PC-9 (cell line): ENCODE results near the gene WDR37.

Experiments
- EZH2 ChIP-seq: fragments of 200-600 bp; sonication (generic); IDR thresholded peaks from 2 replicates; pipeline ENCODE4 v1.8.0; 2017; ENCODE audit warnings: antibody characterized with exemption, low read depth
- TF ChIP-seq, protein P1 (sequence below): fragments of 200-600 bp; sonication (generic); conservative IDR thresholded peaks from 2 replicates; pipeline ENCODE4 v1.6.1; 2017; ENCODE audit warnings: mixed run types, antibody characterized with exemption, mild to moderate bottlenecking, moderate library complexity

DNA sequence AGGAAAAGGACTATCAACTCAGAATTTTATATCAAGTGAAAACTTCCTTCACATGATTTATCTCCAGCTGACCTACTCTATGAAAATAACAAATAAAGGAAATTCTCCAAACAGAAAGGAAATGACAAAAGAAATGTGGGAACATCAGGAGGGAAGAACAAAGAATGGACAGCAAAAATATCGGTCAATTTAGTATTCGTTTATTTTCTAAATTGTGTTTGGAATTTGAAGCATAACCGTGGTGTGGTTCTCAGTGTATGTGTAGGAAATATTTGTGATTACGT, 8.7 kb downstream of the WDR37 start:
- TF ChIP-seq, protein P1, sequence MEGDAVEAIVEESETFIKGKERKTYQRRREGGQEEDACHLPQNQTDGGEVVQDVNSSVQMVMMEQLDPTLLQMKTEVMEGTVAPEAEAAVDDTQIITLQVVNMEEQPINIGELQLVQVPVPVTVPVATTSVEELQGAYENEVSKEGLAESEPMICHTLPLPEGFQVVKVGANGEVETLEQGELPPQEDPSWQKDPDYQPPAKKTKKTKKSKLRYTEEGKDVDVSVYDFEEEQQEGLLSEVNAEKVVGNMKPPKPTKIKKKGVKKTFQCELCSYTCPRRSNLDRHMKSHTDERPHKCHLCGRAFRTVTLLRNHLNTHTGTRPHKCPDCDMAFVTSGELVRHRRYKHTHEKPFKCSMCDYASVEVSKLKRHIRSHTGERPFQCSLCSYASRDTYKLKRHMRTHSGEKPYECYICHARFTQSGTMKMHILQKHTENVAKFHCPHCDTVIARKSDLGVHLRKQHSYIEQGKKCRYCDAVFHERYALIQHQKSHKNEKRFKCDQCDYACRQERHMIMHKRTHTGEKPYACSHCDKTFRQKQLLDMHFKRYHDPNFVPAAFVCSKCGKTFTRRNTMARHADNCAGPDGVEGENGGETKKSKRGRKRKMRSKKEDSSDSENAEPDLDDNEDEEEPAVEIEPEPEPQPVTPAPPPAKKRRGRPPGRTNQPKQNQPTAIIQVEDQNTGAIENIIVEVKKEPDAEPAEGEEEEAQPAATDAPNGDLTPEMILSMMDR, result no peak
- TF ChIP-seq EZH2, result no peak
